SK-N-MC (cell line): ENCODE measurements around the gene PPP2R3A.

Experiments
- DNase-seq: peaks from one replicate; pipeline ENCODE4 v3.0.0-alpha.2; 2011; ENCODE audit warnings: low read depth, low spot score
- H3K27ac ChIP-seq: fragments of 200-600 bp; sonication (generic); 2 replicates; pipeline ENCODE4 v1.5.1; 2016; ENCODE audit warnings: mixed run types
- H3K36me3 ChIP-seq: fragments of 200-600 bp; sonication (generic); 2 replicates; pipeline ENCODE4 v1.6.1; 2017; ENCODE audit warnings: antibody characterized with exemption, low read length, mixed read lengths; ENCODE audit not compliant: insufficient read depth
- H3K4me3 ChIP-seq: fragments of 200-600 bp; sonication (generic); 2 replicates; pipeline ENCODE4 v1.5.1; 2016
- H3K9ac ChIP-seq: fragments of 200-600 bp; sonication (generic); 2 replicates; pipeline ENCODE4 v1.8.0; 2017; ENCODE audit warnings: mixed run types, mixed read lengths; ENCODE audit not compliant: insufficient read length
- H3K9me3 ChIP-seq: fragments of 200-600 bp; sonication (generic); 2 replicates; pipeline ENCODE4 v1.6.1; 2017; ENCODE audit warnings: low read depth, mild to moderate bottlenecking, antibody characterized with exemption, low read length, moderate library complexity, mixed read lengths
- EZH2 ChIP-seq: fragments of 200-600 bp; sonication (generic); IDR thresholded peaks from one replicate; pipeline ENCODE4 v1.6.1; 2017; ENCODE audit warnings: antibody characterized with exemption
- FOXP2 ChIP-seq: optimal IDR thresholded peaks from 2 replicates; pipeline ENCODE3; 2011; ENCODE audit warnings: mild to moderate bottlenecking, moderate library complexity; ENCODE audit not compliant: insufficient read depth; ENCODE audit errors: extremely low read length, control extremely low read depth
- POLR2AphosphoS5 ChIP-seq: IDR thresholded peaks from 2 replicates; pipeline ENCODE4 v1.6.1; 2012; ENCODE audit warnings: mild to moderate bottlenecking, low read depth, low read length, borderline replicate concordance

Gene PPP2R3A

DNA sequence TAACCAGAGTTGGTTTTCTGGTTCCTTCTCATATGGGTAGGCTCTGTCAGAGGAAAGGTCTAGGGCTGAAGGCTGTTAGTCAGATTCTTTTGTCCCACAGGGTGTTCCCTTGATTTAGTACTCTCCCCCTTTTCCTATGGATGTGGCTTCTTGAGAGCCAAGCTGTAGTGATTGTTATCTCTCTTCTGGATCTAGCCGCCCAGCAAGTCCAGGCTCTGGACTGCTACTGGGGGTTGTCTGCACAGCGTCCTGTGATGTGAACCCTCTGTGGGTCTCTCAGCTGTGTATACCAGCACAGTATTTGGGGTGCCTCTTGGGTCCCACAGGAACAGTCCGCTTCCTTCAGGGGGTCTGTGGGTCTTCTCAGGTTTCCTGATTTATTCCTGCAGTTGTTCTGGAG is 70.8 kb downstream of the PPP2R3A start:
- Histone ChIP-seq H3K27ac (no peak overlapping the region), H3K9me3 (no peaks in the 10 kb centered on the region), H3K36me3 (no peaks in the 10 kb centered on the region), H3K9ac (no peak overlapping the region), H3K4me3 (no peak overlapping the region)
- DNase-seq, result no peak
- TF ChIP-seq POLR2AphosphoS5 (no peak), EZH2 (no peak), FOXP2 (no peak)

DNA sequence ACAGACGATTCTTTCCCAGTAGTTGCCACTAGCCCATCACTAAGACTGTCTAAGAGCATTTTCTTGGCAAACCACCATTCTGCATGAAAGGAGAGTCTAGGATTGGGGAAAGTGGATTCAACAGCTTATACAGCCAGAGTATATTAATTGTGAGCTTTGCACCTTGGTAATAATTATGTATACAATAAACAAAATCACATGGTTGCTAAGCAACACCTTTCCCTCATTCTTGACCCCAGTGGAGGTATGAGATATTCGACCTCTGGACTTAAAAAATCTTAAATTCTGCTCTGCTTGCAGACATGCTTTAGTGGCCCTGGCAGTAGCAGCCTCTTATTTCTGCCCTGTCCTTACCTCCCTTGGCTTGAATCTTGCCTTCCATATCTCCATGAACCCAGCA is 73.1 kb downstream of the PPP2R3A start:
- Histone ChIP-seq H3K9me3 (no peaks in the 10 kb centered on the region), H3K36me3 (no peaks in the 10 kb centered on the region), H3K4me3 (no peak overlapping the region), H3K27ac (no peak overlapping the region), H3K9ac (no peak overlapping the region)
- DNase-seq, result no peak
- TF ChIP-seq FOXP2 (no peak), POLR2AphosphoS5 (no peak), EZH2 (no peak)

DNA sequence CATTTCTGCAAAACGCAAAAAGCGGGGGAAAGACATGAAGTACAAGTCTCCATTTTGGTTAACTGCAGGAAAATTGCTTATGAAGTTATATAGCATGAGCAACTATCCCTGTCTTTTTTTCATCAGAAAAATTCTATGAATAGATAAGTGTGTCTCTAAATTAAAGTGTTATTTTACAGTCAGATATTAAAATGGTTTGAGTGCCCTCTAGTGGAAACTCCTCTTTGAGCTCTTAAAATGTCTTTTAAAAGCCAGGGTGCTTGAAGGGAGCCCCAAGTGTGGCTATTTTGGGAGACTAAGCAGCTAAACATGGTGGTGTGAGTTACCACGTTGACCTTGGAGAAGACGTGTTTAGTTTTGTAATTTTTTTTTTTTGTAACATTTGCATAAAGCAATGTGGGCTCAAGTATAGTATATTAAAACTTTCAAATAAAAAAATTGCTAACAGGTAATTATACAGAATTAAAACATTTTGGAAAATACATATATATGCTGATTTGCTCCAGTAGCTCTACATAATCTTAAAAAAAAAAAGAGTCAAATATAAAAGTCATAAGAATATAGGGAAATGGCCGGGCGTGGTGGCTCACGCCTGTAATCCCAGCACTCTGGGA is 77.2 kb downstream of the PPP2R3A start:
- DNase-seq, result peak; percentile 75
- Histone ChIP-seq H3K36me3 (no peaks in the 10 kb centered on the region), H3K9ac (no peak overlapping the region), H3K4me3 (no peak overlapping the region), H3K9me3 (no peaks in the 10 kb centered on the region), H3K27ac (no peak overlapping the region)
- no peak for TF ChIP-seq FOXP2
- no peak for TF ChIP-seq POLR2AphosphoS5
- TF ChIP-seq EZH2, result no peak

DNA sequence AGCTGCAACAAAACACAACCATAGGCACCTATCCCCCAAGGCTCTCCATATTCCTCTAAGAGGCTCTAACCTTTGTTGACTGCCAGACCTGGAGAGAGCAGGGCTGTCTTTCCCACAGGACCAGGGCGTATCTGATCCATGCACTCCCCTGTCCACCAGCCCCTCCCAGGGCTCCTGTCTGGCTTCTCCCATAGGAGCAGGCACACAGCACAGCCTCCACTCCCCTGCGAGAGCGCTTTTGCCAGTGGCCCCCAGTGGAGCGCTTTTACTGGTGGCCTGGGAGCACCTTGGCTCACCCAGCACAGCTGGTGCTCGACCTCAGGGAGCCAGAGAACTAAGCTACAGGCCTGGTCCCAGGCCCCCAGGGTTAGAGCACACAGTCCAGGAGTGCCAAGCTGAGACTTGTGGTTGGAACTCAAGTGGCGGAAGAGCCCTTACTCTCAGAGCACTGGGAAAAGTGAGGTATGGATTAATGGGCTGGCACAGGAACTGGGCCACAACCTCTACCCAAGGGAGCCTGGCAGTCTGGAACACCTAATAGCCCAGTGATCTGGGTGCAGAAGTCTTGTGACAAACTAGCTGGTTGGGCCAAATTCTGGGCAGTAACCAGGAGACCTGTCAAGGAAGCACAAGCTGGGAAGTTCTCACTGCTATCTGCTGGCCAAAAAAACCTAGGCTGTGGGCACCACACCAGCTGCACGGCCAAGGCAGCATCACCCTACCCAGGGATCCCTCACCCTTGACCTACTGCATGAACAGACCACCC is 79.6 kb downstream of the PPP2R3A start:
- H3K4me3 ChIP-seq, result no peak overlapping the region
- H3K9me3 ChIP-seq, result no peaks in the 10 kb centered on the region
- no peak for TF ChIP-seq FOXP2
- TF ChIP-seq POLR2AphosphoS5, result no peak
- TF ChIP-seq EZH2, result no peak

DNA sequence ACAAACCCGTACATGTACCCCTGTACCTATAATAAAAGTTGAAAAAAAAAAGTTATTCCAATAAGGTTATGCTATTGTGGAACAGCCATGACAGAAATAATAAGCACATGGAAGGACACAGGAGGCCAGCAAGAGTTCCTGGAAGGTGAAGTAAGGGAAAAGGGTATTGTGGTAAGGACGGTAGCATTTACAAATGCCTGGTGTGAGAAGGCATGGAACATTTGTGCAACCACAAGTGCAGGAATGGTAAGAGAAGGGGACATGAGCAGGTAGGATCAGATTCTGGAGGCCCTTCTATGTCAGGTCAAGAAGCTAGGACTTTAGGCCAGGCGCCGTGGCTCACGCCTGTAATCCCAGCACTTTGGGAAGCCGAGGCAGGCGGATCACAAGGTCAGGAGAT is 82.5 kb downstream of the PPP2R3A start:
- H3K36me3 ChIP-seq, result no peaks in the 10 kb centered on the region
- H3K4me3 ChIP-seq, result no peak overlapping the region
- TF ChIP-seq FOXP2 (no peak), EZH2 (no peak), POLR2AphosphoS5 (no peak)
- H3K27ac ChIP-seq, result no peak overlapping the region
- H3K9ac ChIP-seq, result no peak overlapping the region
- DNase-seq, result no peak
- H3K9me3 ChIP-seq, result no peaks in the 10 kb centered on the region

More for the DNA sequence above, 79.6 kb downstream of the PPP2R3A start:
- no peak overlapping the region for H3K9ac ChIP-seq
- no peak overlapping the region for H3K27ac ChIP-seq
- H3K36me3 ChIP-seq, result no peaks in the 10 kb centered on the region
- no peak for DNase-seq

DNA sequence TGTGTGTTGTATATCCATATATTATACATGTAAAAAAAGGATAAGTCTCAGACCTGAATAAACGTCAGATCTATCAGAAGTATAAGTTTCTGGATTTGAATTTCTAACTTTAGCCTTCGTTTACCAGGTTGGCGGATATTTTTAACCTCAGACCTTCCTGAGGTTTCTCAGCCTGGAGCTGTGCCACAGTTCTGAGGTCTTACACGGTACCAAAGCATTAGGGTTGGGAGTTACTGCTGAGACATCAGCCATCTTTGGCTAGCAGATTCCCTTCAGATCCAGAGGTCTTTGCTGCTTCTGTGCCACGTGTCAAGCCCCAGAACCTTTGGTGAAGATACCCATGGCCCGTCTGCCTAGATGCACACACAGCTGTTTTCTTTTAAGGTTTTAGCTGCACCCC is 84.7 kb downstream of the PPP2R3A start:
- Histone ChIP-seq H3K27ac (no peak overlapping the region), H3K9ac (no peak overlapping the region), H3K9me3 (no peaks in the 10 kb centered on the region), H3K36me3 (no peaks in the 10 kb centered on the region), H3K4me3 (no peak overlapping the region)
- DNase-seq, result no peak
- no peak for TF ChIP-seq FOXP2
- TF ChIP-seq EZH2, result no peak
- TF ChIP-seq POLR2AphosphoS5, result no peak

DNA sequence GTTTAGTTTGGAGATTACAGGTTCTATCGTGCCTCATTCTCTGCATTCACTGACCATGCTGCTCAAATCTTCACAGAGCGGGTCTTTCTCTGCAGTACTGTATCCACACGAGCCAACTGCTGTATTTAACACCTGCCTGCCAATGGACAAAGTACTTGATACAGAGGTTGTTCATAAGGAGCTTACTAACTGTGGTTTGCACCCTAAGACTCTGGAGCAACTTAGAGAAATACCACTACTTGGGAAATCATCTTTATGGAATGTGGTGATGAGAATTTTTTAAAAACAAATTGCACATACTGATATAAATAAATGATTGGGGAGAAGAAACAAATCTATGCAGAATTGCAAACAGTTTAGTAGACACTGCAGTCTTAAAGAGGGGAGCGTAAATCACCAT is 90.0 kb downstream of the PPP2R3A start:
- H3K9ac ChIP-seq, result no peak overlapping the region
- H3K9me3 ChIP-seq, result no peaks in the 10 kb centered on the region
- no peak for DNase-seq
- no peaks in the 10 kb centered on the region for H3K36me3 ChIP-seq
- TF ChIP-seq POLR2AphosphoS5, result no peak
- no peak for TF ChIP-seq EZH2
- TF ChIP-seq FOXP2, result no peak
- H3K27ac ChIP-seq, result no peak overlapping the region
- no peak overlapping the region for H3K4me3 ChIP-seq

DNA sequence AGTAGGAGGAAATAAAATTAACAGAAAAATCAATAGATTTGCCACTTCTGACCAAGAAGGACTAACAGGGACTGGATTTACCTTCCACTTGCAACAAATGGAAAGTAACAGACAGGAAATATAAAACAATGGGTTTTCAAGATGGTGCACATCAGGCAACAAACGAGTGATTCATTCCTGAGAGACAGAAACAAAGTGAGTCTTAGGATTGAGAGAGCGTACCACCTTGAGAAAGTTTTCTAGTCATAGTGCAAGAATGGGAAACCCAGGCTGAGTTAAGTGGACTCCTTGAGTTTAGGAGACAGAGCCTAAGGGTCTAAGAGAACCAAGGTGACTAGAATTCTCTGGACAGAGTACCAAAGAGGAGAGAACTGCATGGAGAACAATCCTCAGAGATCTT is 101.7 kb downstream of the PPP2R3A start:
- DNase-seq, result no peak
- no peak for TF ChIP-seq EZH2
- no peak for TF ChIP-seq POLR2AphosphoS5
- TF ChIP-seq FOXP2, result no peak

More for the DNA sequence above, 101.7 kb downstream of the PPP2R3A start:
- H3K9me3 ChIP-seq, result no peaks in the 10 kb centered on the region
- no peak overlapping the region for H3K9ac ChIP-seq
- H3K27ac ChIP-seq, result no peak overlapping the region
- H3K4me3 ChIP-seq, result no peak overlapping the region
- no peaks in the 10 kb centered on the region for H3K36me3 ChIP-seq
